AG10803 (cell line): Measurements from ENCODE around the gene GULP1.

Source experiments
- DNase-seq: peaks from one replicate; pipeline ENCODE4 v3.0.0; 2010; ENCODE audit warnings: low read depth
- H3K4me3 ChIP-seq: 2 replicates; pipeline ENCODE4 v1.5.1; 2011; ENCODE audit warnings: mild to moderate bottlenecking, low read length, control low read depth
- TF ChIP-seq, protein P1 (sequence below): conservative IDR thresholded peaks from 2 replicates; pipeline ENCODE4 v1.5.1; 2011; ENCODE audit warnings: mild to moderate bottlenecking, low read length, control low read depth, inconsistent platforms

The GULP1 gene

DNA sequence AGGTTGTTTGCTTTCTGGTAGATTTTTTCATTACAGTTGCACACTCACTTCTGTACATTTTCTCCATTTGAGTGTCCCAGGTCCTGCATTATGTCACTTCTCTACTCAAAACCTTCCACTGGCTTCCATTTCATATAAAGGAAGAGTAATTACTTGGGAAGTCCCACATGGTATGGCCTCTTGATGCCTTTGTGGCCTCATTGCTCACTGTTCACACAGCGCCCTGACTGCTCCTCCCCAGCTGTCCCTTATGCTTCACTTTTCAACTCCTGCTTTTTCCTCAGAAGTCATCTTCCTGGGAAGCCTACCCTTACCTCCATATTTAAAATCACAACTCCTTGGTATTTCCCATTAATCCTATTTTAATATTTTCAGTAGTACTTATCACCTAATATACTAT lies 24.7 kb downstream of the GULP1 start:
- DNase-seq: no peak
- H3K4me3 ChIP-seq: no peak overlapping the region
- TF ChIP-seq, protein P1, sequence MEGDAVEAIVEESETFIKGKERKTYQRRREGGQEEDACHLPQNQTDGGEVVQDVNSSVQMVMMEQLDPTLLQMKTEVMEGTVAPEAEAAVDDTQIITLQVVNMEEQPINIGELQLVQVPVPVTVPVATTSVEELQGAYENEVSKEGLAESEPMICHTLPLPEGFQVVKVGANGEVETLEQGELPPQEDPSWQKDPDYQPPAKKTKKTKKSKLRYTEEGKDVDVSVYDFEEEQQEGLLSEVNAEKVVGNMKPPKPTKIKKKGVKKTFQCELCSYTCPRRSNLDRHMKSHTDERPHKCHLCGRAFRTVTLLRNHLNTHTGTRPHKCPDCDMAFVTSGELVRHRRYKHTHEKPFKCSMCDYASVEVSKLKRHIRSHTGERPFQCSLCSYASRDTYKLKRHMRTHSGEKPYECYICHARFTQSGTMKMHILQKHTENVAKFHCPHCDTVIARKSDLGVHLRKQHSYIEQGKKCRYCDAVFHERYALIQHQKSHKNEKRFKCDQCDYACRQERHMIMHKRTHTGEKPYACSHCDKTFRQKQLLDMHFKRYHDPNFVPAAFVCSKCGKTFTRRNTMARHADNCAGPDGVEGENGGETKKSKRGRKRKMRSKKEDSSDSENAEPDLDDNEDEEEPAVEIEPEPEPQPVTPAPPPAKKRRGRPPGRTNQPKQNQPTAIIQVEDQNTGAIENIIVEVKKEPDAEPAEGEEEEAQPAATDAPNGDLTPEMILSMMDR: no peak

DNA sequence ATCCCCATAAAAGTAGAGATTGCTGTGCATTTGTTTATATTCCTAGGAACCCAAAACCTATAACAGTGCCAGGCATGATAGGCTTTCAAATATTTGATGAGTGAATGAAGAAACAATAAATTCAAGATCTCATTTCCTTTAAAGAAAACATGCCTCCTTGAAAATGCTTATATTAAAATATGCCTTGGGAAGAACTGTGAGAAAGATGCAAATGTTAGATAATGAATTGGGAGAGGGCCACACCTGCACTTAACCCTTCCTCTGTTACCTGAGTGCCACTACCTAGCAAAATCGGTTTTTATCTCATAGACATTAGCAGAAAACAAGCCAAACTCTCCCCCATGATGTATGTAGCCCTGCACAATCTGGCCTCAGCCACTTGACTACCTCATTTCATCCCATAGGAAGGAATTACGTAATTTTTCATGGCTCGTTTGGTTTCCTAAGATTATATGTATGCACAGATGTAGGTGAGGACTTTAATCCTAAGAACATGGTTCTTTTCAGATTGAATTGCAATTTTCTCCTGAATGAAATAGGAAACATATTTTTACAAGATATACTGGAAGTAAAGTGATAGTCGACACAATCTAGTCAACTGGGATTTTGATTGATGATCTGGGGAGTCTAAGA lies 25.2 kb downstream of the GULP1 start:
- no peak overlapping the region for H3K4me3 ChIP-seq
- TF ChIP-seq, protein P1: no peak

DNA sequence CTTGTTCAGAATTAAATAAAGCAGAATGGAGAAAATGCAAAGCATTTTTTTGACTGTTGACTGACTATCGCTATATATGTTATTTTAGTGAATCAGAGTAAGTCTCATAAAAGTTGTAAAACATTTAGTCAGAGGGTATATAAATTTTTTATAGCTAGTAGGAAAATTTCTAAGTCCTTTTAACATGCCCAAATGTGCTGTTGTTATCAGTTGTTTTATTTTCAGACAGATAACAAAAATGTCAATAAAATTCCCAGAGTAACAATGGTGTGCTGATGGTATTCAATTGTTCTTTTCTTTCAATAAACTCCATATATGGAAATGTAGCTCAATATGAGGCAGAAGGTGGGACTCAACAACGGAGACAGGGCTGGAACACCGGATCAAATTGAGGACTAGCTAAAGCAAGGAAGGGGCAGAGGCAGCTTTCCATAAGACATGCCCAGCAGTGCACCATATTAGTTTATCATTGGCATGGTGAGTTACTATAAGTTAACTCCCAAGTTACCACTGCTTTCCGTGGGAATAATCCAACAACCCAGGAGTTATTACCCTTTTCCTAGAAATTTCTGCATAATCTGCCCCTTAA lies 26.6 kb downstream of the GULP1 start:
- no peak for DNase-seq
- no peak overlapping the region for H3K4me3 ChIP-seq
- TF ChIP-seq, protein P1: no peak

More for the DNA sequence above, 25.2 kb downstream of the GULP1 start:
- DNase-seq: no peak

GRCh38 chr2:188319838-188320237 lies 28.2 kb downstream of the GULP1 start:
- TF ChIP-seq, protein P1: no peak
- H3K4me3 ChIP-seq: no peak overlapping the region
- DNase-seq: no peak

DNA sequence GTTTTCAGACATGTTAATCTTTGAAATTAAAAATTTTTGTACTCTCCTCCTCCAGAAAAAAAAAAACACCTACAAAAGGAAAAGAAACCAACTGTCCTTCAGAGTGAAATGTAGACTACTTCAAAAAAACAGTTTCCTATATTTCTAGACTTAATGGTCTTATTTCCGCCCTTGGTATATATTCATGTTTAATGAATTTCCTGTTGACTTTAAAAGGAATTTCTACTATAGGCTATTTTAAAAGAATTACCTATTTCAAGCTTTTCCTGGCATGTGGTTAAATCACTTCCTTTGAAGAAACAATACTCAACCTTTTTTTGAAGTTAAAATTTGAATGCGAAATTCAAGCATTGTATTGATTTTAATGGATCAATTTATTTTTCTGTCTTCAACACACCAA lies 29.2 kb downstream of the GULP1 start:
- H3K4me3 ChIP-seq: no peak overlapping the region
- TF ChIP-seq, protein P1: no peak
- DNase-seq: no peak

DNA sequence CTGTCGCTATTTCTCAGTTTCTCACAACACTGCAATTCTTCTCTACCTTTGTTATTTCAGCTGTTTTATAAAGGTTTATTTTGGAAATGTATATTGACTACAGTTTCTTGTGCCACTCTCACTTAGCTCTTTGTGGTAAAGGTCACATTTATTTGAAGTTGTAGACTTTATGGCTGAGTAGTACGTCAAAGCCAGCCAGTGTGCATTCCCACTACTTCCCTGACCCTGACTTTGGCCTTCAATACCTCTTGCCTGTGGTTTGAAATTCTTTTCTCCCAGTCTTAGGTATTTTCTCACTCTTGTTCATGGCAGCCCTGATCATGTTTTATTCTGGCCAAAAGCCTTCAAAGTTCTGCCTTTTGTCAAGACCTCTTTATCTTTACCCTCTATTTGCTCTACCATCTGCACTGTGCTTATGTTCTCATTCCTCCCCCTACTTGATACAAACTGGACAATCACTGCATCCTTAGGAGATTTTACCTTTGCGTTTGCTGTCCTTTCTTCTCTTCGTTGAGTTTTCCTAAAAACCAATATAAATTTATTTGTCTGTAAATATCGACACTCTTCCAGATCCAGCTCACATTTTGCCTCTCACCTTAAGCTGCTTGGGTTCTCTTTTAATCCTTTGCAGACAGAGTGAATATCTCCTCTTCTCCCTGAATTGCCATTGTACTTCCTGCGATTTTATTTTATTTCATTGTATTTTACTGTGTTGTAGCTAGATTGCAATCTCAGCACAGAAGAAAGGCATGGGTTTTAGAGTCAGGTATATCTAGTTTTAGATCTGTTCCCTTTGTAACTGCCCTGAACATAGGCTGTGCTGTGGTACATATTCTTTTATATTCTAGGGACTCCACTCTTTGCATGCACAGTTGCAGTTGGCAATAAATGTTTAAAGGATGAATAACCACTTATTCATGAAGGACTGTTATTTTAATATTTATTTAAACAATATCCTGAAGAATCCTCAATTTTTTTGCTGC lies 31.2 kb downstream of the GULP1 start:
- DNase-seq: no peak
- TF ChIP-seq, protein P1: no peak
- no peak overlapping the region for H3K4me3 ChIP-seq
